ENCODE data around the gene ZNF821. TPM values are rescaled to one million over a fixed set of nuclear protein-coding genes. Genes with fewer than 3 reads are reported as not detected.
A peak's percentile ranks its signal among the peaks of the same experiment; 100 is the strongest.
"Not testable (repeated sequence)": the region's sequence is repeated elsewhere in the genome, so short reads cannot be mapped to it uniquely, and the experiment has no call there.

ZNF821 gene
- total RNA-seq, 1 donor from 2014 or later, result 10.4 TPM

DNA sequence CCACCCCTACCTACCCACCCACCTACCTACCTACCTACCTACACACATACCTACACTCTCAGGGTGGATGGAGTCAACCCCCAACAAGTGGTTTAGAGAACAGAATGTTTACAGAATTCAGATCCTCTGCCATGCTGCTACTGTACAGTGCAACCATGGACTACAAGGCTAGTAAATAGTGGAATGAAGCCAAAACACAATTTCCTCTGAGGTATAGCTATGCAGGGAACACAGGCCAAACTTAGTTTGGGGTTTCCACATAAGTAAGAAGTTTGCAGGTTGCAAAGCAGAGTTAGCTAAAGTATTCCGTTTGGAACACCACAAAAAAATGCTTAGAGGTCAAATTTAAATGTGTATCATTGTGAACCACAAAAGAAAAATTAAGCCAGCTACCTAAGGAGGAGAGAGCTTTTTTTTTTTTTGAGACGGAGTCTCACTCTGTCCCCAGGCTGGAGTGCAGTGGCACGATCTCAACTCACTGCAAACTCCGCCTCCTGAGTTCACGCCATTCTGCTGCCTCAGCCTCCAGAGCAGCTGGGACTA is 72.7 kb downstream of the ZNF821 start:
- TF ChIP-seq EZH2 (IDR thresholded peaks at IDR 0.05; ENCODE audit: insufficient read depth, low read length) (no peak), CTCF (IDR thresholded peaks at IDR 0.05; ENCODE audit: insufficient read depth, low read depth, low read length) (no peak)
- no peak overlapping the region for H3K27ac ChIP-seq (ENCODE audit: low read depth, low read length)
- no peaks in the 10 kb centered on the region for H3K36me3 Mint-ChIP-seq (ENCODE audit: low read depth, unreplicated experiment)
- H3K79me2 ChIP-seq (ENCODE audit: insufficient read depth, low read length), result peaks cover 25% of the 10 kb centered on the region
- H3K27ac Mint-ChIP-seq (ENCODE audit: unreplicated experiment), result no peak overlapping the region
- peaks cover 16% of the 10 kb centered on the region for H4K20me1 ChIP-seq (ENCODE audit: insufficient read depth, low read length)
- no peaks in the 10 kb centered on the region for H3K36me3 ChIP-seq (ENCODE audit: insufficient read depth, low read length)
- no peak overlapping the region for H2AFZ ChIP-seq (ENCODE audit: low read depth, low read length)
- no peaks in the 10 kb centered on the region for H3K27me3 ChIP-seq (ENCODE audit: insufficient read depth, low read length)
- no peak overlapping the region for H3K4me2 ChIP-seq (ENCODE audit: low read length)
- peak; percentile 18 for DNase-seq (ENCODE audit: low read depth)
- H3K27me3 Mint-ChIP-seq (ENCODE audit: low read depth, unreplicated experiment), result no peaks in the 10 kb centered on the region
- H3K4me1 Mint-ChIP-seq (ENCODE audit: low read depth, unreplicated experiment), result peaks cover 7% of the 10 kb centered on the region
- H3K9me3 ChIP-seq (ENCODE audit: insufficient read depth, low read depth, low read length), result no peaks in the 10 kb centered on the region
- H3K4me3 Mint-ChIP-seq (ENCODE audit: unreplicated experiment), result no peak overlapping the region
- no peak for FAIRE-seq
- H3K9me3 Mint-ChIP-seq (ENCODE audit: unreplicated experiment), result no peaks in the 10 kb centered on the region
- no peak overlapping the region for H3K4me3 ChIP-seq (ENCODE audit: insufficient read depth, low read depth, low read length)
- H3K9ac ChIP-seq (ENCODE audit: low read length), result no peak overlapping the region
- no peaks in the 10 kb centered on the region for H3K4me1 ChIP-seq (ENCODE audit: insufficient read depth, low read length)

GRCh38 chr16:71810155-71810530 is 73.8 kb downstream of the ZNF821 start:
- not testable (repeated sequence) for H3K9me3 ChIP-seq (ENCODE audit: insufficient read depth, low read depth, low read length); H3K4me1 ChIP-seq (ENCODE audit: insufficient read depth, low read length); H3K27me3 ChIP-seq (ENCODE audit: insufficient read depth, low read length); H3K36me3 ChIP-seq (ENCODE audit: insufficient read depth, low read length); H3K36me3 Mint-ChIP-seq (ENCODE audit: low read depth, unreplicated experiment); H3K4me2 ChIP-seq (ENCODE audit: low read length); H3K27ac ChIP-seq (ENCODE audit: low read depth, low read length); H3K27me3 Mint-ChIP-seq (ENCODE audit: low read depth, unreplicated experiment); H2AFZ ChIP-seq (ENCODE audit: low read depth, low read length); H3K4me3 ChIP-seq (ENCODE audit: insufficient read depth, low read depth, low read length); DNase-seq (ENCODE audit: low read depth); FAIRE-seq; H3K9ac ChIP-seq (ENCODE audit: low read length); H3K4me1 Mint-ChIP-seq (ENCODE audit: low read depth, unreplicated experiment); H3K9me3 Mint-ChIP-seq (ENCODE audit: unreplicated experiment)
- H3K4me3 Mint-ChIP-seq (ENCODE audit: unreplicated experiment), result peak overlapping the region; percentile 98
- peaks cover 23% of the 10 kb centered on the region for H4K20me1 ChIP-seq (ENCODE audit: insufficient read depth, low read length)
- peak overlapping the region; percentile 47 for H3K27ac Mint-ChIP-seq (ENCODE audit: unreplicated experiment)
- H3K79me2 ChIP-seq (ENCODE audit: insufficient read depth, low read length), result peaks cover 37% of the 10 kb centered on the region

Other genes with a start within 250 kb of the ZNF821 start
- gene PHLPP2, start 159.5 kb downstream of the ZNF821 start, total RNA-seq, result 5.4 and 5.6 TPM in 2 replicates
- gene AP1G1, start 75.3 kb downstream of the ZNF821 start, total RNA-seq, result 106 and 121 TPM in 2 replicates
- gene ATXN1L, start 38.2 kb downstream of the ZNF821 start, total RNA-seq, result 31.9 and 32.7 TPM in 2 replicates
- 232 and 241 TPM in 2 replicates for gene IST1, start 11.3 kb upstream of the ZNF821 start, total RNA-seq
- not detected in 2 replicates for gene PKD1L3, start 116.2 kb upstream of the ZNF821 start, total RNA-seq
- gene DHODH, start 124.6 kb upstream of the ZNF821 start, total RNA-seq, result 4.9 and 5.2 TPM in 2 replicates
- gene HP, start 170.3 kb upstream of the ZNF821 start, total RNA-seq, result not detected in 2 replicates
- not detected in 2 replicates for gene HPR, start 179.0 kb upstream of the ZNF821 start, total RNA-seq
- 12.8 TPM in 2 replicates for gene TXNL4B, start 209.4 kb upstream of the ZNF821 start, total RNA-seq
- gene DHX38, start 209.7 kb upstream of the ZNF821 start, total RNA-seq, result 42.9 and 49.0 TPM in 2 replicates